Right lobe of liver (tissue), 6 donors: Measurements from ENCODE around the gene TECPR2. TPM values are rescaled to one million over a fixed set of nuclear protein-coding genes. Genes with fewer than 3 reads are reported as not detected.

ENCODE experiments used
- ATAC-seq, 4 donors: fragments of 200-7000 bp; cut with Tn5 transposase; one replicate each; pipeline ENCODE4 v1.9.1; 2020; ENCODE audit warnings: mild to moderate bottlenecking in 4 of 4, moderate library complexity in 4 of 4
- DNase-seq, 3 donors: peaks; one replicate each; pipeline ENCODE4 v3.0.0-alpha.2; 2020
- H3K27ac ChIP-seq, 3 donors: fragments of 200-600 bp; one replicate each; pipeline ENCODE4 v1.8.0; 2022
- H3K27me3 ChIP-seq, 2 donors: fragments of 200-600 bp; one replicate each; pipeline ENCODE4 v1.8.0; 2022
- H3K36me3 ChIP-seq, 4 donors: fragments of 200-600 bp; sonication (generic) in 1 of 4; one replicate each; pipeline versions ENCODE4 v1.5.1 to v1.8.0; 2017 to 2022; ENCODE audit warnings: control low read depth in 1 of 4
- H3K4me1 ChIP-seq, 4 donors: fragments of 200-600 bp; sonication (generic) in 1 of 4; one replicate each; pipeline versions ENCODE4 v1.5.1 to v1.8.0; 2017 to 2022; ENCODE audit warnings: control low read depth in 1 of 4
- H3K4me3 ChIP-seq, 3 donors: fragments of 200-600 bp; one replicate each; pipeline ENCODE4 v1.8.0; 2022
- H3K9me3 ChIP-seq, 4 donors: fragments of 200-600 bp; sonication (generic) in 1 of 4; one replicate each; pipeline versions ENCODE4 v1.5.1 to v1.8.0; 2017 to 2022; ENCODE audit warnings: control low read depth in 1 of 4
- POLR2A ChIP-seq: fragments of 450-650 bp; IDR thresholded peaks from one replicate; pipeline ENCODE4 v1.6.1; 2017; ENCODE audit warnings: antibody characterized with exemption, mild to moderate bottlenecking
- WGBS: methylation state at CpG from one replicate; pipeline ENCODE4 v1.1.6; 2018; ENCODE audit warnings: low coverage, low lambda C conversion rate; ENCODE audit not compliant: insufficient coverage; ENCODE audit errors: missing lambda C conversion rate; 5-methylcytosine and 5-hydroxymethylcytosine counted together
- intact Hi-C, 2 donors: fragments of 100-400 bp; cut with DNase I; formaldehyde crosslinking; loops; one replicate each; pipeline versions ENCODE4 v1.11.2 to v1.14.1; 2022
- total RNA-seq, 6 experiments: library from RNA; depleted of rRNA in 2 of 6; stranded (reverse); fragments of >200 nt in 2 of 6; fragmentation: NEBNext Ultra II Directional in 3 of 6; extraction: Animal tissue kit (Norgen Biotek cat#: 25700) in 3 of 6; gene quantifications; one replicate each; pipeline versions ENCODE4 v1.1.0 to v1.2.4, GENCODE V29; 2016 to 2023
- TF ChIP-seq, protein P1 (sequence below), 4 donors: fragments of 200-600 bp in 3 of 4; fragments of 450-650 bp in 1 of 4; IDR thresholded peaks; one replicate each; pipeline versions ENCODE4 v1.5.1 to v1.8.0; 2016 to 2022; ENCODE audit warnings: antibody characterized with exemption in 4 of 4, mild to moderate bottlenecking in 2 of 4
- donor health status: DM: no; HTN: yes; CAD: no.
- donor health status: DM: no; HTN: no; CAD: no.
- donor health status: DM: no; HTN: no; CAD: no.
- donor health status: DM: no; HTN: yes; CAD: no.
- donor health status: DM: no; HTN: yes; CAD: no.

TECPR2 gene
- total RNA-seq, 6 experiments from 2014 or later = 5.5 to 10.5 (median 9.4) TPM

DNA sequence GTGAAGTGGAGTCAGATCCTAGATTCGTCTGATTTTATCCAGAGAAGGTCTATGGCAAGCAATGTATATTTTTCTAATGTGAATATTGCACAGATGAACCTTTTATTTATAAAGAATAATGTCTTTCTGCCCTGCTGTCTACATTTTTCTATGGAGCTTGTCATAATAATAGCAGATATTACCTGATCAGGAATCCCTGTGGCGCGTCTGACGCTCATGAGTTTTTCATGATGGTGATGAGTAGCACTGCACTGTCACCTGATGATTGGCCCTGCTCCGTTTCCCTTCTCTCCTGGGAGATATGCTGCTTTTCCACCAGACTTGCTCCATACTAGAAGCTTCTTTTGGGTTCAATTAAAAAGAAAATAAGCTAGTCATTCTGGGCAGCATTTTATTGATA is 20.5 kb upstream of the TECPR2 start:
- 94% methylated on average over 5 of the region's 5 CpGs for WGBS

DNA sequence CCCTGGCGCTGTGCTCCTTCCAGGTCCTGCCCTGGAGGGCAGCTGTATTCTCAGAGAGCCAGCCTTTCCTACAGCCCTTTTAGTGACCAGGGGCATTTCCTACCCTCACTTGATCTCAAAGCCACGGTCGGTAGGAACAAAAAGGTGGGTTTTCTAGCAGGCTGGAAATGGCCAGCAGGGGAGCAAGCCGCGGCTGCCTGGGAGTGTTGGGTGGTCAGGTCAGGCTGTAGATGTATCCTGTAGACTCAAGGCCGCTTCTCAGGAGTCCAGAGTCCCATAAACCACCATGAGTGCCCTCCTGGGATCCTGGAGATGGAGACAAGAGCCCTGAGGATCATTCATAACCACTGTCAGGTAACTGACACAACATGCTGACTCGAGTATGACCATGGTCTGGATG is 18.7 kb upstream of the TECPR2 start:
- intact Hi-C loops = no loop called here
- TF ChIP-seq, protein P1, sequence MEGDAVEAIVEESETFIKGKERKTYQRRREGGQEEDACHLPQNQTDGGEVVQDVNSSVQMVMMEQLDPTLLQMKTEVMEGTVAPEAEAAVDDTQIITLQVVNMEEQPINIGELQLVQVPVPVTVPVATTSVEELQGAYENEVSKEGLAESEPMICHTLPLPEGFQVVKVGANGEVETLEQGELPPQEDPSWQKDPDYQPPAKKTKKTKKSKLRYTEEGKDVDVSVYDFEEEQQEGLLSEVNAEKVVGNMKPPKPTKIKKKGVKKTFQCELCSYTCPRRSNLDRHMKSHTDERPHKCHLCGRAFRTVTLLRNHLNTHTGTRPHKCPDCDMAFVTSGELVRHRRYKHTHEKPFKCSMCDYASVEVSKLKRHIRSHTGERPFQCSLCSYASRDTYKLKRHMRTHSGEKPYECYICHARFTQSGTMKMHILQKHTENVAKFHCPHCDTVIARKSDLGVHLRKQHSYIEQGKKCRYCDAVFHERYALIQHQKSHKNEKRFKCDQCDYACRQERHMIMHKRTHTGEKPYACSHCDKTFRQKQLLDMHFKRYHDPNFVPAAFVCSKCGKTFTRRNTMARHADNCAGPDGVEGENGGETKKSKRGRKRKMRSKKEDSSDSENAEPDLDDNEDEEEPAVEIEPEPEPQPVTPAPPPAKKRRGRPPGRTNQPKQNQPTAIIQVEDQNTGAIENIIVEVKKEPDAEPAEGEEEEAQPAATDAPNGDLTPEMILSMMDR (IDR thresholded peaks at IDR 0.05) = no peak
- TF ChIP-seq POLR2A = no peak
- no peaks in the 10 kb centered on the region for H3K4me1 ChIP-seq
- no peak for ATAC-seq
- H3K27me3 ChIP-seq = no peaks in the 10 kb centered on the region
- no peak overlapping the region for H3K27ac ChIP-seq
- no peak overlapping the region for H3K4me3 ChIP-seq
- H3K9me3 ChIP-seq = no peaks in the 10 kb centered on the region
- WGBS = 67% methylated on average over 1 of the region's 7 CpGs
- no peak for DNase-seq
- H3K36me3 ChIP-seq = peaks cover 0 to 36% (median 13%) of the 10 kb centered on the region in 4 donors

More for the DNA sequence above, 20.5 kb upstream of the TECPR2 start:
- no peak overlapping the region for H3K27ac ChIP-seq
- no peak for TF ChIP-seq POLR2A
- TF ChIP-seq, protein P1 (IDR thresholded peaks at IDR 0.05) = no peak
- H3K36me3 ChIP-seq = peaks cover 0 to 27% (median 9%) of the 10 kb centered on the region in 4 donors
- intact Hi-C loops = no loop called here
- DNase-seq (no peak), ATAC-seq (no peak)
- no peaks in the 10 kb centered on the region for H3K9me3 ChIP-seq
- H3K4me1 ChIP-seq = no peaks in the 10 kb centered on the region
- no peak overlapping the region for H3K4me3 ChIP-seq
- H3K27me3 ChIP-seq = no peaks in the 10 kb centered on the region

DNA sequence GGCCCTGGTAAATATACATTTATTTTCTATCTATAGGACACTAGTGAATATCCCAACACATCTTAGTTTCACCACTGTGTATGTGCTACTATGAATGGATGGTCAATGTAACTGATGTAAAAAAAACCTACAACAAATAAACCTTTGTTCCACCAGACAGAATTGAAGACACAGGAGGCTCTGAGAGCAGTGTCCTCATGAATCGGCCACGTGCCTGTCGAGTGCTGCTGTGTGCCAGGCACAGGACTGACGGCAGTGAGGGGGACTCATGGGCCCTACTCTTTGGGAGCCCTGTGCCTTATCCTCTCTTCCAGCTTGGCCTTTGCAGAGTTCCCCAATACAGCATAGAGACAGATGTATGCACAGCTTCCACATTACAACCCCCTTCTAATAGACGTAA is 18.3 kb upstream of the TECPR2 start:
- 59% methylated on average over 3 of the region's 5 CpGs for WGBS

GRCh38 chr14:102345232-102345631 is 17.5 kb upstream of the TECPR2 start:
- ATAC-seq (no peak), DNase-seq (no peak)
- H3K27me3 ChIP-seq = no peaks in the 10 kb centered on the region
- 86% methylated on average over 1 of the region's 3 CpGs for WGBS
- no peak overlapping the region for H3K27ac ChIP-seq
- H3K4me3 ChIP-seq = no peak overlapping the region
- TF ChIP-seq, protein P1 (IDR thresholded peaks at IDR 0.05) = no peak
- no peak for TF ChIP-seq POLR2A
- no peaks in the 10 kb centered on the region for H3K9me3 ChIP-seq
- intact Hi-C loops = no loop called here
- H3K4me1 ChIP-seq = no peaks in the 10 kb centered on the region
- H3K36me3 ChIP-seq = peaks cover 0 to 43% (median 14%) of the 10 kb centered on the region in 4 donors

More for the DNA sequence above, 18.3 kb upstream of the TECPR2 start:
- DNase-seq (no peak), ATAC-seq (no peak)
- intact Hi-C loops = no loop called here
- Histone ChIP-seq H3K9me3 (no peaks in the 10 kb centered on the region), H3K27ac (no peak overlapping the region), H3K4me3 (no peak overlapping the region), H3K4me1 (no peaks in the 10 kb centered on the region), H3K36me3 (peaks cover 0 to 38% (median 14%) of the 10 kb centered on the region in 4 donors), H3K27me3 (no peaks in the 10 kb centered on the region)
- TF ChIP-seq, protein P1 (IDR thresholded peaks at IDR 0.05) = no peak
- no peak for TF ChIP-seq POLR2A

DNA sequence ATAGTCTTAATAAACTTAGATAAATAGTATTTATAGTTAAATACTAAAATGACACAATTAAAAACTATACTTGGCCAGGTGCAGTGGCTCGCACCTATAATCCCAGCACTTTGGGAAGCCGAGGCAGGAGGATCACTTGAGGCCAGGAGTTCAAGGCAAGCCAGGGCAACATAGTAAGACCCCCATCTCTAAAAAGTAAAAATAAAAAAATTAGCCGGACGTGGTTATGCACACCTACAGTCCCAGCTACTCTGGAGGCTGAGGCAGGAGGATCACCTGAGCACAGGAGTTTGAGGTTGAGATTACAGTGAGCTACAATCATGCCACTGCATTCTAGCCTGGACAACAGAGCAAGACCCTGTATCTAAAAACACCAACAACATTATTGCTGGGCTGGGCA is 16.1 kb upstream of the TECPR2 start:
- DNase-seq (no peak), ATAC-seq (no peak)
- no peak overlapping the region for H3K27ac ChIP-seq
- intact Hi-C loops = no loop called here
- H3K36me3 ChIP-seq = peaks cover 0 to 42% (median 14%) of the 10 kb centered on the region in 4 donors
- no peaks in the 10 kb centered on the region for H3K4me1 ChIP-seq
- H3K27me3 ChIP-seq = no peaks in the 10 kb centered on the region
- no peak for TF ChIP-seq POLR2A
- TF ChIP-seq, protein P1 (IDR thresholded peaks at IDR 0.05) = no peak
- WGBS = 100% methylated on average over 4 of the region's 4 CpGs
- H3K9me3 ChIP-seq = no peaks in the 10 kb centered on the region
- H3K4me3 ChIP-seq = no peak overlapping the region
